ENCODE data around the gene CSNK2A3.

DNA sequence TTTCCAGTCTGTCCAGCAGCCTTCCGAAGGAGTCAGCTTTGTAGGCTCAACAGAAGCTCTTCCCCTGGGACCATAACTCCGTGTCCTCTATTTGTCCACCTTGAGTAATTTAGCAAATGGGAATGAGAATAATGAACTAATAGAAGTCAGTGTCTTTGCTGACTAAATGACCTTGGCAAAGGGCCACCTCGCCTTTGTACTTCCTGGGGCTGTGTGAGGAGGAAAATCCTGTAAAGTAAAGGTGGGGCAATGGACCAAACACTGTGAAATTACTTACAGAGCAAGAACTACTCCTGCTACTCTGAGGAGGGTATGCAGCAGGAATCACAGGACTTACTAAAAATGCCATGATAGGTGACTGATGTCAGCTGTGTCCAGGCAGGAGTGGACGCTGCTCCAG, 36.2 kb upstream of the CSNK2A3 start:
- TF ChIP-seq, protein P1, sequence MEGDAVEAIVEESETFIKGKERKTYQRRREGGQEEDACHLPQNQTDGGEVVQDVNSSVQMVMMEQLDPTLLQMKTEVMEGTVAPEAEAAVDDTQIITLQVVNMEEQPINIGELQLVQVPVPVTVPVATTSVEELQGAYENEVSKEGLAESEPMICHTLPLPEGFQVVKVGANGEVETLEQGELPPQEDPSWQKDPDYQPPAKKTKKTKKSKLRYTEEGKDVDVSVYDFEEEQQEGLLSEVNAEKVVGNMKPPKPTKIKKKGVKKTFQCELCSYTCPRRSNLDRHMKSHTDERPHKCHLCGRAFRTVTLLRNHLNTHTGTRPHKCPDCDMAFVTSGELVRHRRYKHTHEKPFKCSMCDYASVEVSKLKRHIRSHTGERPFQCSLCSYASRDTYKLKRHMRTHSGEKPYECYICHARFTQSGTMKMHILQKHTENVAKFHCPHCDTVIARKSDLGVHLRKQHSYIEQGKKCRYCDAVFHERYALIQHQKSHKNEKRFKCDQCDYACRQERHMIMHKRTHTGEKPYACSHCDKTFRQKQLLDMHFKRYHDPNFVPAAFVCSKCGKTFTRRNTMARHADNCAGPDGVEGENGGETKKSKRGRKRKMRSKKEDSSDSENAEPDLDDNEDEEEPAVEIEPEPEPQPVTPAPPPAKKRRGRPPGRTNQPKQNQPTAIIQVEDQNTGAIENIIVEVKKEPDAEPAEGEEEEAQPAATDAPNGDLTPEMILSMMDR (IDR thresholded peaks at IDR 0.05; ENCODE audit: low read depth, low read length), result no peak
- no peak for TF ChIP-seq EZH2phosphoT487 (IDR thresholded peaks at IDR 0.05; ENCODE audit: low read depth)
